Measurements from ENCODE around the gene NPM1.
"Not testable (repeated sequence)": the region's sequence is repeated elsewhere in the genome, so short reads cannot be mapped to it uniquely, and the experiment has no call there.

Gene NPM1

DNA sequence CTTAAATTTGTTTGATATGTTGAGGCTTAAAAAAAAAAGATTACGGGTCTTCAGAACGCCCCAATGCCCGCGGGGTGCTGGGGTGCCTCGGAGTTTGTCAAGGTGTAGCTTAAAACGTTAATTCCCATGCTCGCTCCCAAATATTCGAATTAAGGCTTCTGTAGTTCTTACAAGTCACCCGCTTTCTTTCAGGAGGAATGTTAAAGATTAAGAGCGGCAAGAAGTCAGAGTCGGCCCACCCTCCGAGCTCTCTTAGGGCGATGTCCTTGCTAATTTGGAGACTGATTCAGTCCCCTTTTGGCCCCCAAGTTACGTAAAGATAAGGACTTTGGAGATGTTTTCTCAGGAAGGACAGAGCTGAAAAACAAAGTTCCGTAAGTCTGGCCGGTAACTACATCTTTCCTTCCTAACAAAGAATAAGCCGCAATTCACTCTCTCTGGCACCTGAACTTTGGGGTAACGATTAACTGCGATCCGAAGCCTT lies 746 bp upstream of the NPM1 start:
- no peak for DNase-seq

GRCh38 chr5:171387970-171388815 lies 544 bp downstream of the NPM1 start:
- peak; percentile 14 for DNase-seq

DNA sequence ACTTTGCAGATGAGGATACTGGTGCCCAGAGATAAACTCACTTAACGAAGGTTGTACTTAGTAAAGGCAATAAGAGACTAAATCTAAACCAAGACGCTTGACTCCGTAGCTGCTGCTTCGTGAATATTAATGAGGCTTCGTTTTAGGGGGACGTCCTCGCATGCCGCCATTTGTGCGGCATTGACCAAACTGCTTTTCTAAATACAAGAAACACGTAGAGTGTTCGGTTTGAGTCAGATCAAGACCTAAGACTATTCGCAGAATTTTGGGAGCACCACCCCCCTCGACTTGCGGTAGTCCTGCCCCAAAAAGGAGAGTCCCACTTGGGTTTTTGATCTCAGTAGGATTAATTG lies 1.1 kb downstream of the NPM1 start:
- no peak for DNase-seq

DNA sequence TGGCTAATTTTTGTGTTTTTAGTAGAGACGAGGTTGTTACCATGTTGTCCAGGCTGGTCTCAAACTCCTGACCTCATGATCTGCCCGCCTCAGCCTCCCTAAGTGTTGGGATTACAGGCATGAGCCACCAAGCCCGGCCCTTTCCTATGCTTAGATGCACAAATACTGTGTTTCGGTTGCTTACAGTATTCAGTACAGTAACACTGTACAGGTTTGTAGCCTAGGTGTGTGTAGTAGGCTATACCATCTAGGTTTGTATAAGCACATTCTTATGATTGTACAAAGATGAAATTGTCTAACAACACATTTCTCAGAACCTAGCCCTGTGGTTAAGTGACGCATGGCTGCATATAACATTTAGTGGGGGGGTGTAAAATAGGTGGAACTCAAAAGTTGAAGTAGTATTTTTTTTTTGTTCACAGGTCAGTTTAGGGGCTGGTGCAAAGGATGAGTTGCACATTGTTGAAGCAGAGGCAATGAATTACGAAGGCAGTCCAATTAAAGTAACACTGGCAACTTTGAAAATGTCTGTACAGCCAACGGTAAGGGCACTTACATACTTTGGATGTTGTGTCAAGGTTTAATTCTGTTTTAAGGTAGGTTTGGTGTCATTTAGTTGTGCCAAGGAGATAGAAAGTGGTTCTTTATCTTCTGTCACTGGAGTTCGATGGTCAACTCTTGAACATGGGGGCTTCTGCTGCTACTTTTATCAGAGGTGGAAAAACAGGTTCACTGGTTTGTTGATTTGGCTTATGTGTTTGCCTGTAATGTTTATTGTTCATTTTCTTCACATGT lies 3.4 kb downstream of the NPM1 start:
- DNase-seq = no peak

DNA sequence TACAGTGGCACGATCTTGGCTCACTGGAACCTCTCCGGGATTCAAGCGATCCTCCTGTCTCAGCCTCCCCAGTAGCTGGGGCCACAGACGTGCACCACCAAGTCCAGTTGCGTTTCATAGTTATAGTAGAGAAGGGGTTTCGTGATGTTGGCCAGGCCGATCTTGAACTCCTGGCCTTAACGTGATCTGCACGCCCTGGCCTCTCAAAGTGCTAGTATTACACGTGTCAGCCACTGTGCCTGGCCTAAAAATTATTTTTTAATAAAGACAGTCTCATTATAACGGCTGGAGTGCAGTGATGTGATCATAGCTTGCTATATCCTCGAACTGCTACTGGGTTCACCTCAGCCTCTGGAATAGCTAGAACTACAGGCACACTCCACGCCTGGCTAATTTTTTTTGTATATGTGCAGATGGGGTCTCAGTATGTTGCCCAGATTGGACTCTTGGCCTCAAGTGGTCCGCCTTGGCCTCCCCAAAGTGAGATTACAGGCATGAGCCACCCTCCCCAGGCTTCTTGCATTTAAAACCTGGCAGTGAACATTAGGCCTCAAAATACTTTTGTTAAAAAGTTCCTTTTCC lies 4.4 kb downstream of the NPM1 start:
- no peak for DNase-seq

DNA sequence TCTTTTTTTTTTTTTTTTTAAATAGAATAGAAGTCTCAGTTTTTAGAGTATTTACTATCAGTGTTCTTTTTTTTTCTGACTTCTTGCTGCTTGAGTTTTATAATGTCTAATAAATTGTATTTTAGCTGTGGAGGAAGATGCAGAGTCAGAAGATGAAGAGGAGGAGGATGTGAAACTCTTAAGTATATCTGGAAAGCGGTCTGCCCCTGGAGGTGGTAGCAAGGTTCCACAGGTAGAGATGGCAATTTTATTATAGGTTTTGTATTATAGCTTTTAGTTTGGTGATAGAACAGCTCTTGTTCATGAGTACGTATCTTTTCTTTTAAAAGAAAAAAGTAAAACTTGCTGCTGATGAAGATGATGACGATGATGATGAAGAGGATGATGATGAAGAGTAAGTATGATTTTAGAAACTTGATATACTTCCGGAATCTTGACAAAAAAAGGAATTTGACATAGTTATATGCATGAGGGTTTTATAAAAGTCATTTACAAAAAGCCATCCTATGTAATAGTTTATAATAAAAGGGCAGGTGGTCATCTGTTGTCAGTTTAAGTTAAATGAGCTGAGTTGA lies 5.0 kb downstream of the NPM1 start:
- DNase-seq = no peak

GRCh38 chr5:171395042-171395441 lies 7.4 kb downstream of the NPM1 start:
- DNase-seq = no peak

GRCh38 chr5:171396583-171396982 lies 8.9 kb downstream of the NPM1 start:
- not testable (repeated sequence) for DNase-seq

- DNase-seq = no peak
These were observed 9.5 kb downstream of the NPM1 start for GRCh38 chr5:171397190-171397589.

DNA sequence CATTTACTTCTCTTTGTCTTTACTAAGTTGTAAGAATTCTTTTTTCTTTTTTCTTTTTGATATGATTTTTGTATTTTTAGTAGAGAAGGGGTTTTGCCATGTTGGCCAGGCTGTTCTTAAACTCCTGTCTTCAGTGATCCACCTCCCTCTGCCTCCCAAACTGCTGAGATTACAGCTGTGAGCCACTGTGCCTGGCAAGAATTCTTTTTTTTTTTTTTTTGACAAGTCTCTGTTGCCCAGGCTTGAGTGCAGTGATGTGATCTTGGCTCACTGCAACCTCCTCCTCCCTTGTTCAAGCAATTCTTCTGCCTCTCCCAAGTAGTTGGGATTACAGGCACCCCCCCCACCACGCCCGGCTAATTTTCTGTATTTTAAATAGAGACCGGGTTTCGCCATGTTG lies 9.9 kb downstream of the NPM1 start:
- no peak for DNase-seq

DNA sequence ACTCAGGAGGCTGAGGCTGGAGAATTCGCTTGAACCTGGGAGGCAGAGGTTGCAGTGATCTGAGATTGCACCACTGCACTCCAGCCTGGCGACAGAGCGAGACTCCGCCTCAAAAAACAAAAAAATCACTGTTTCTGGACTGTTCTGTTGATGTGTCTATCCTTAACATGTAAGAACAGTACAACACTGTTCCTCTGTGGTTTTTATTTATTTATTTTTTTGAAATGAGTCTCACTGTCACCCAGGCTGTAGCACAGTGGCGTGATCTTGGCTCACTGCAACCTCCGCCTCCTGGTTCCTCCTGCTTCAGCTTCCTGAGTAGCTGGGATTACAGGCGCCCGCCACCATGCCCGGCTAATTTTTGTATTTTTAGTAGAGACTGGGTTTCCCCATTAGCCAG lies 11.0 kb downstream of the NPM1 start:
- not testable (repeated sequence) for DNase-seq

GRCh38 chr5:171400169-171400568 lies 12.5 kb downstream of the NPM1 start:
- DNase-seq = no peak

DNA sequence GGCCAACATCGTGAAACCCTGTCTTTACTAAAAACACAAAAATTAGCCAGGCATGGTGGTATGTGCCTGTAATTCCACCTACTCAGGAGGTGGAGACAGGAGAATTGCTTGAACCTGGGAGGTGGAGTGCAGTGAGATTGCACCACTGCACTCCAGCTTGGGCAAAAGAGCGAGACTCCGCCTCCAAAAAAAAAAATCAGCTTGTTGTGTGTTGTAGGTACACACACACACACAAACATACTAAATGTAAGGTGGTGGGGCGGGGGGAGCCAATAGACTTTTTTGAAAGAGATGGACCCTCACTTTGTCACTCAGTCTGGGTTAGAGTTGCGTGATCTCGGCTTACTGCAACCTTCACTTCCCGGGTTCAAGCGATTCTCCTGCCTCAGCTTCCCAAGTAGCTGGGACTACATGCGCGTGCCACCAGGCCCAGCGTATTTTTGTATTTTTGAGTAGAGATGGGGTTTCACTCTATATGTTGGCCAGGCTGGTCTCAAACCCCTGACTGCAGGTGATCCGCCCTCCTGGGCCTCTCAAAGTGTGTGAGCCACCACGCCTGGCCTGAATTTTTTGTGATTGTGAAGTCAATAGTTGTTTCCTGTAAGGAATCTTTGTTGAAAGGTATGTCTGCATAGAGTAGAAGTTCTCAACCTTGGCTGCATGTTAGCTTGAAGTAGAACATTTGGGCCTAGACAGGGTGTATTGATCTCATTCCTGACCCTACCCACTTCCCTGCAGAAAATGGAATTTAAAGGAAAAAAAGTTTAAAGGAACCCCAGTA lies 13.7 kb downstream of the NPM1 start:
- no peak for DNase-seq

DNA sequence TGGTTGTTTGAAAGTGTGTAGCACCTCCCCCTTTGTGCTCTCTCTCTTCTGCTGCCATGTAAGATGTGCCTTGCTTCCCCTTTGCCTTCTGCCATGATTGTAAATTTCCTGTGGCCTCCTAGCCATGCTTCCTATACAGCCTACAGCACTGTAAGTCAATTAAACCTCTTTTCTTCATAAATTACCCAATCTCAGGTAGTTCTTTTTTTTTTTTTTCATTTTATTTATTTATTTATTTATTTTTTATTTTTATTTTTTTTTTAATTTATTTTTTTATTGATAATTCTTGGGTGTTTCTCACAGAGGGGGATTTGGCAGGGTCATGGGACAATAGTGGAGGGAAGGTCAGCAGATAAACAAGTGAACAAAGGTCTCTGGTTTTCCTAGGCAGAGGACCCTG lies 15.1 kb downstream of the NPM1 start:
- not testable (repeated sequence) for DNase-seq

GRCh38 chr5:171405615-171406014 lies 18.0 kb downstream of the NPM1 start:
- DNase-seq = no peak

DNA sequence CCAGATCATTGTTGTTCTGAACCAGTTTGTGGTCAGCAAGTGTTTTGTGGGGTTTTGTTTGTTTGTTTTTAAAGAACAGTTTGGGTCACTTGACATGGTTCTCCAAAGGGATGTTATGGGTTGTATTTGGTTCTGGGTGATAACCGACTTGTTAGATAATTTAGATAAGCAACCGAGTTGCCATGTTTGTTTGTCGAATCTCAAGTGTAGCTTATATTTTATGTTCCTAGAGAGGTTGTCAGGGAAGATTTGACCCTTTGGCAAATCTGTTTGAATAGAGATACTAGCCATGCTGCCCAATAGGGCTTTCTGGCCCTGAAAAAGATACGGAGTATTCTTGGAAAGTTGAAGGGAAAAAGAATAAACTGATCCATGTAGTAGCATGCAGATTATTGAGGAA lies 19.6 kb downstream of the NPM1 start:
- DNase-seq = no peak

- DNase-seq = no peak
These were observed 21.8 kb downstream of the NPM1 start for GRCh38 chr5:171409164-171410136.

- DNase-seq = no peak
These were observed 22.5 kb downstream of the NPM1 start for GRCh38 chr5:171410181-171410580.

- no peak for DNase-seq
These were observed 24.5 kb downstream of the NPM1 start for GRCh38 chr5:171412186-171412585.

GRCh38 chr5:171413153-171413910 lies 25.7 kb downstream of the NPM1 start:
- DNase-seq = no peak

DNA sequence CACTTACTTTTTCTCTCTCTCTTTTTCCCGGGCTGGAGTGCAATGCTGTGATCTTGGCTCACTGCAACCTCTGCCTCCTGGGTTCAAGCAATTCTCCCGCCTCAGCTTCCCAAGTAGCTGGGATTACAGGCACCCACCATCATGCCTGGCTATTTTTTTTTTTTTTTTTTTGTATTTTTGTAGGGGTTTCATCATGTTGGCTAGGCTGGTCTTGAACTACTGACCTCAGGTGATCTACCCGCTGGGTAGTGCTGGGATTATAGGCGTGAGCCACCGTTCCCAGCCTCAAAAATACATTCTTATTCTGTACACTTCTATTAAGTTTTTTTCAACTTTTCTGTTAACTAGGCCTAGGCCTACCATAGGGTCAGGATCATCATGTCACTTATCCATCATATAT lies 26.3 kb downstream of the NPM1 start:
- DNase-seq = not testable (repeated sequence)
